ENCODE measurements around the gene CARMIL1. TPM values are rescaled to one million over a fixed set of nuclear protein-coding genes. Genes with fewer than 3 reads are reported as not detected.

Gene CARMIL1
- 0.77 and 5.1 TPM in 2 replicates for total RNA-seq

DNA sequence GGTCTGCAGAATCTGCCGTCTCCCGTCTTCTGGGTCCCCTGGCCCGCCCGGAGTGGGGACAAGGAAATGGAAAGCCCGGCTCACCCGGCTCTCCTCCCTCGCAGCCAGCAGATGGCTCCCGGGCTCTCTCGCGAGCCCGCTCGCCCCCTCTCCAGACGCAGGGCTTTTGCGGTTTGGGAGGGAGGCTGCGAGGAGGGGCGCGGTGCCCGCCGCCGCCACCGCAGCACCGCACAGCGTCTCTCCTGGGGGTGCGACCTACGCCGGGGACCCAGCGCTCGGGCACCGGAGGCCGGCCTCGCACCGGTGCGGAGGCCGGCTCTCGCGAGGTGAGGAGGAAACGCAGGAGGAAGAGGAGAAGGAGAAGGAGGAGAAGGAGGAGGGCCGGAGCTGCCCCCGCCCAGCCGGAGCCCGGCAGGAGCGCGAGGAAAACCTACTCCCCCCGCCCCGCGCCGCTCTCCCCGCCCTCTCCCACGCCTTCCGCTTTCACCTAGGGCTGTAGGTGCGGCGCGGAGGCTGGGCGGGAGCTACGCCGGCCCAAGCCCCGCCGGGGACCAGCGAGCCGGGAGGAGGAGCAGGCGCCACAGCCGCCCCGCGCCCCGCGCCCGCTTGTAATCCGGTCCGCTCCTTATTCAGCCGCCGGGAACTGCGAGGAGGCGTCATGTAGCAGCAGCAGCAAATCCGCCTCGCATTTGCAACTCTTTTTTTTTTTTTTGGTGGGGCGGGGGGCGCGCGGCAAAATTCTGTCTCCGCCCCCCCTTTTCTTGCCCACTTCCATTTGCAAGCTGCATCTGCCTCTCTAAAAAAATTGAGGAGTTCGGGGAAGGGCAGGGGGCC lies at the start of gene CARMIL1:
Gene CARMIL1, plus strand, starts transcription at position 461 of the 834 bp plus-strand sequence. CDS start 422 bp downstream, outside the sequence.
- DNase-seq (ENCODE audit: low read depth in 2 of 2): peak; percentile 17 to 48

DNA sequence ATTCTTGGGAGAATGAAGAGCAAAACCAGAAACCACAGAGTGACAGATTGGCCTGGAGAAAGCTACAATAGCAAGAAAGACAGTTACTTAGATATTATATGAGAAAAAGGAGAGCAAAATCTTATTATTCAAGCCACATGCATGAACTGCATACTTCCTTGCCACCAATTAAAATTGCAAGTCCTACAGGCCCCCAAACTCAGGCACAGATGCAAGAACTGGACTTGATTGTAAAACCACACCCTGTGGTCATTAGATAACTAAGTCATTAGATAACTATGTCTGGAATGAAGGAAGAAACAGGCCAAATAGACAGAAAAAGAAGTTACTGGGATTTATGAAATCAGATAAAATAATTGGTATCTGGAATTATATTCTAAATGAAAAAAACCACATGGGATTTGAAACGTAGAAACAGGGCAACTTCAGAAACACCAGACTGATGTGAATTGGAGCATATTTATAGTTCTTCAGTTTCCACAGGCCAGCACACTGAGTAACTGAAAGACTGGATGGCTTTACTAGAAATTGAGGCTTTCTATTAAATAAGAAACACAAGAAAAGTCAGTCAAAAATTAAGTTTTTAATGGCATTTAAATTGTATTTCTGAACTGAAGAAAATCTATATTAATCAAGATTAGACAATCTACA lies 49.4 kb upstream of the CARMIL1 start:
- DNase-seq (ENCODE audit: low read depth in 2 of 2): no peak

DNA sequence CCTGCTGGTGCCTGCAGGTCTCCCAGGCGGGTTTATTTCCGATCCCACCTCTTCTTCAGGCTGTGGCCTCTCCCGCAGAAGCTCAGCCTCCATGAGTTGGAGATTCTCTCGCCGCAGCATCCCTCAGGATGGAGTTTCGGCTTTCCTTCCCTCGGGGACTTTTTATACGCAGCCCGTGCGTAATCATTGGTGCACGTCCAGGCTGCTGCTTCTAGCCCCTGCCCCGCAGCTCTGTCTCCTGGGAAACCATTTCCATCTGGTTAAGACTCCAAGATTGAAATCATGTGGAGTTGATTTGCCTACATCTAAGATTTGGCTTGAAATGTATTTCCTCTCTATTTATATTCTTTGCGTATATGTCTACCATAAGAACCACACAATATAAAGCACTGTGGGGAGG lies 46.7 kb upstream of the CARMIL1 start:
- DNase-seq (ENCODE audit: low read depth in 2 of 2): no peak

DNA sequence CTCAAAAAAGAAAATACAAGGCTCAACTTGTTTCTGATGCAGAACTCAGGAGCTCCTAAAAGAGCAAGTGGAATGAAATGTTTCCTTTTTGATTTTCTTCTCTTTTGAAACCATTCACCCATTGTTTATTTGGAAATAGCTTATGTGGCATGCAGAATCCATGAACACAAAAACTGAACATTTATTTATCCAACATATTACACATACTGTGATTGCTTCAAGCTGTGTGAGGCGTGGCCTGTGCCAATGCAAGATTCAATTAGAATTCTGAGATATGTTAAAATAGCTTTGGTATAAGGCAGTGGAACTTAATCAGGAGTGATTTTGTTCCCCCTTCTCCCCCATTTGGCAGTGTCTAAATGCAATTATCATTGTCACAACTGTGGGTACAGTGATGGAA lies 45.9 kb upstream of the CARMIL1 start:
- no peak for DNase-seq (ENCODE audit: low read depth in 2 of 2)

DNA sequence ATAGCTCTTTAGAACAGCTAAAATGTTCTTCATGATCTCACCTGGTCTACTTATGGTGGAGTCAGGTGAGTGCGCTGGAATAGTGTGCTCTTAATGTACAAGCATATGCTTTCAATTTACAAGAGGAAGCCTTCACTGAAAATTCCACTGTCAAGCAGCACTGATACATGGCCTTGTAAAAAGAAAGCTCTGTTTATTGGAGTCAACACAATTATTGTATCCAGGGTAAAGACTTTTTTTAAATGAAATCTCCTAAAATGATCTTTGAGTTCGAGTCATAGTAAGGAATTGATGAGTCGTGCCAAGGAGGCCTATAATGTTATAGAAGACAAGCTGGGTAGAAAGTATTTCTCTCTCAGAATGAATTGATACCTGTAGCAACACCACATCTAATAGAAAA lies 41.6 kb upstream of the CARMIL1 start:
- no peak for DNase-seq (ENCODE audit: low read depth in 2 of 2)

DNA sequence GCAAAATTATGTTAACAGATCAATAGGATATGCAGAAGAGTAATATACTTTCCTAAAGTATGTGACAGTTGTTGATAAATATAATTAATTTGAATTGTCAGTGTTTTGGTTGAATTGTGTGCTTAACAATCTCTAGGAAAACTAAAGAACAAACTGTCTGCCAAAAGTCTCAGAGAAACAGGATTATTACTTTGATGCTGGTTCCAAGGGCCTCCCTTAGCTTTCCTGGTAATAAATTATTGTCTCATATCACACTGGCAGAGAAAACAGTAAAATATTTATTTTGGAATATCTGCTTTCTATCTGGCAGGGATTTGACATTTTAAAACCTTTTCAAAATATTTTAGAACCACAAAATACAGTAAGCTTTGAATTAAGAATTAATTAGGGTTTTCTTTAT lies 40.1 kb upstream of the CARMIL1 start:
- DNase-seq (ENCODE audit: low read depth in 2 of 2): no peak

DNA sequence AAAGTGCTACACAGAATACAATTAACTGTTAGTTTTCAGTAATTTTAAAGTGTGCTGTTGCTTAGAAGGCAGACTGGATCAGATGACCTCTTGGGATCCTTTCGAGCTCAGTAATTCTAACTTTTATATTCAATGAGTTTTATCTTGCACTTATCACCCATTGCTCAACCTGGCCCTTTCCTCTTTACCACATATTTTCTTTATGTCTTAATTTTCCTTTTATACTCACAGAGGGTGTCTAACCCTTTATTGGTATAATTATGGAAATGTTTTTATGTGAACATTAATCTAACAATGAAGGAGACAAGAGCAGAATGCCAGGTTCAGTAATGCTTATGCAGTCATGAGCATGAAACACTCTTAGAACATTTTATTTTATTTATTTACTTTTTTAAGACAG lies 39.7 kb upstream of the CARMIL1 start:
- no peak for DNase-seq (ENCODE audit: low read depth in 2 of 2)

DNA sequence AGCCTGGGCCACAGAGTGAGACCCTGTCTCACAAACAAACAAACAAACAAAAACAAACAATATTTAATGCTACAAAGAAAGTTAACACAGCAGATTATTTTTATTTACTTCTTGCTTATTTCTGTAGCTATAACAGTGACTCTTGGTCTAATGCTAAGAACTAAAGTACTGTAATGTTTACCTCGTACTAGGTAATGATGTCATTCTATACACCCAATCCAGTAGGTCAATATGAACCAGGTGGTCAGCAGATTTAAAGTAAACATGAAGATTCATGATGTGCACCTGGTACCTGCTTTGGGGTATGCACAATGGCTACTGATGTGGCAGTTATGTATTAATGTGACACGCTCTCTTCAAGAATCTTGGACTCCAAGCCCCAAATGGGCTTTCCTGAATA lies 36.6 kb upstream of the CARMIL1 start:
- DNase-seq (ENCODE audit: low read depth in 2 of 2): no peak

DNA sequence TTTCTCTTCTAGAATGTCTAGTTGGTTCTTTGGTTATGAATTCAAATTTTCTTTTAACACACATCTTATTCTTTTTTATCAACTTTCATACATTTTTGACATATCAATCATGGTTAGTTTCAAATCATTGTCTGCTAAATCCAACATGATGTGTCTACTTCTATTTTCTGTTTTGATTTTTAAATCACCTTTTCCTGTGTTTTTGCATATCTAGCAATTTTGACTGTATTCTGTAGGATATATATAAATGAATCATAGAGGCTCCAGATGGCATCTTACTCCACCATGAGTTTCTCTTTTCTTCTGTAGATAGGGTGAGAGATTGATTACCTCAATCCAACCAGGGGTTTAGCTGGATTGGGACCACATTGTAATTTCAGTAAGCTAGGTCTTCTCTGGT lies 34.3 kb upstream of the CARMIL1 start:
- no peak for DNase-seq (ENCODE audit: low read depth in 2 of 2)

DNA sequence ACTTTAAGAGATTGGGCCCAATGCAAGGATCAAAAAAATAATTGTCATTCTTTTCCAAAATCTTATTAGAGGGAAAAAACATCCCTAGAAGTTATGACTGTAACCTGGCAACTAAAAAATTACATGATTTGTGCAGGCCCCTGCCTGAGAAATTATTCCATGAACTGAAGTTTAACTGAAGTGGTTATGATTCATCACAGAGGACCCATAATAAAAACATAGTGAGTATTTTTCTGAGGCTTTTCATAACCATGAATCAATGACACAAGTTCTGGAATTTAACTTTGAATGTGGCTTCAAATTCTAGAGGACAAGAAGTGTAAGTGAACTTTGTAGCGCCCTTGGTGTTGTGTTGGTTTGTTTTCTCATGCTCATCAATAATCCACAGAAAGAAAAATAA lies 31.1 kb upstream of the CARMIL1 start:
- DNase-seq (ENCODE audit: low read depth in 2 of 2): no peak

DNA sequence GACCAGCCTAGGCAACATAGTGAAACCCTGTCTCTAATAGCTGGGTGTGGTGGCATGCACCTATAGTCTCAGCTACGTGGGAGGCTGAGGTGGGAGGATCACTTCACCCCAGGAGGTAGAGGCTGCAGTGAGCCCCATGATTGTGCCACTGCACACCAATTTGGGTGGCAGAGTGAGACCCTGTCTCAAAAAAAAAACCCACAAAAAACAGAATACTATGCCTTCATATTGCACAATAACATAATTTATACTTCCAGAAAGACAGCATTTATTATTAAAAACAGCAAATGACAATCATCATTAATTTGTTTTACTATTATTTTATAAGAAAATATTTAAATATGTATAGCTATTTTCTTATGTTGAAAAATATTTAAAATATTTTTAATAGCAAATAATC lies 30.0 kb upstream of the CARMIL1 start:
- DNase-seq (ENCODE audit: low read depth in 2 of 2): no peak

DNA sequence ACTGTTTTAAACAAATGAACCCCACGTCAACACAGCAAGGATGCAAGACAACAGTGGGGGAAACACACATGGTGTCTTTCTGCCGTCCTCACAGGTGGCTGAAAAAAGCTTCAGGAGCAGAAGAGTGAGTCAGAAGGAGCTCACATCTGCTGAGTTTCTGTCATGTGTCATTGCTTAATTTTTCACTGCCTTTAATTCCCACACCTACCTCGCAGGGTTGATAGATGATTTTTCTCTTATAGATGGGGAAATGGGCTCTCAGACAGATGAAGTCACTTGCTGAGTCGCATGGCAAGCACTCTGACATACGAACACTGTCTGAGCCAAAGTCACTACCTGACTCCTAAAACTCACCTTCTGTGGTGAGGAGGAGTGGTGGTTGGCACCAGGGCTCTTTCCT lies 28.3 kb upstream of the CARMIL1 start:
- DNase-seq (ENCODE audit: low read depth in 2 of 2): no peak

DNA sequence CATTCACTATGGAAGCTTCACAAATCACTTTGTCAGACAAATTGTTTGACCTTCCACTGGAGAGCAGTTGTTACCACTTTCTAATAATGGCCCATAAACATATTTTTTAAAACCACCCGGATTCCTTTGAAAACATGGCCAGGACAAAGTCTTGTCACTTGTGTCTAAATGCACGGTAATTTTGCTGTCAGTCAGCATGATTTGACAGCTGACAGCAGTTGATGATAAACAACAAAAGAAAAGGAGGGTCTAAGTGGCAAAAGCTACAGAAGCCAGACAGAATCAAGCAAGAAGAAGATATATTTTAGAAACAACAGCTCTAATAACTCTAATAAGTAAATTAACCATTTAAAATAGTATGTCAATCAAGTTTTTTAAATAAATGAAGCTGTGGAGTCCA lies 27.7 kb upstream of the CARMIL1 start:
- DNase-seq (ENCODE audit: low read depth in 2 of 2): no peak

DNA sequence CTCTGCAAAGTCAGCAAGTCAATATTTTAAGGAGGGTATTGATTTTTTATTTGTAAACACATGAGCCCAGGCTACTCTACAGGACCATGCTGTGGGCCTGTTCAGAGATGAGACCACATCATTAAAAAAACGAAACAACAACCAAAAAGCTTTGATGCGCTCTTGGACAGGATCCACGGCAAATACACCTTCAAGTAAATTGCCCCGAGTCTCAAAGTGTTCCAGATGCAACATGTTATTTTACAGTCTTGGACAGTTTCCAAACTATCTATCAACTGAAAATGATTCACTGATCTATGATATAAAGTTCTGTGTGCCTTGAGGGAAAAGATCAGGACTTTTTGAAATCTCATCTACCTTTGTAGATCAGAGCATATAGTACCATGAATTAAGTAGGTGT lies 25.8 kb upstream of the CARMIL1 start:
- no peak for DNase-seq (ENCODE audit: low read depth in 2 of 2)

DNA sequence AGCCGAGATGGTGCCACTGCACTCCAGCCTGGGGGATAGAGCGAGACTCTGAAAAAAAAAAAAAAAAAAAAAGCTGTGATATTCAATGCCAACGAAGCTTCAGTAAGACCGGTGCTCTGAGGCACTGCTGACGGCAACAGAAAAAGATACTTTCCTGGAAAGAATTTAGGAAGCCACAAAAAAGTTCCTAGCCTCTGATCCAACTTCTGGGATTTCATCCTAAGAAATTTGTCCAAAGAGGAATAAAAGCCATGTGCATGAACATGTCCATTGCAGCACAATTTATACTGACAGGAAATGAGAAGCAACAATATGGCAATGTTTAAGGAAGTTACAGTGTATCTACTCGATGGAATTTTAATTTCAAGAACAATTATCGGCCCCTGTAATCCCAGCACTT lies 24.5 kb upstream of the CARMIL1 start:
- DNase-seq (ENCODE audit: low read depth in 2 of 2): no peak

DNA sequence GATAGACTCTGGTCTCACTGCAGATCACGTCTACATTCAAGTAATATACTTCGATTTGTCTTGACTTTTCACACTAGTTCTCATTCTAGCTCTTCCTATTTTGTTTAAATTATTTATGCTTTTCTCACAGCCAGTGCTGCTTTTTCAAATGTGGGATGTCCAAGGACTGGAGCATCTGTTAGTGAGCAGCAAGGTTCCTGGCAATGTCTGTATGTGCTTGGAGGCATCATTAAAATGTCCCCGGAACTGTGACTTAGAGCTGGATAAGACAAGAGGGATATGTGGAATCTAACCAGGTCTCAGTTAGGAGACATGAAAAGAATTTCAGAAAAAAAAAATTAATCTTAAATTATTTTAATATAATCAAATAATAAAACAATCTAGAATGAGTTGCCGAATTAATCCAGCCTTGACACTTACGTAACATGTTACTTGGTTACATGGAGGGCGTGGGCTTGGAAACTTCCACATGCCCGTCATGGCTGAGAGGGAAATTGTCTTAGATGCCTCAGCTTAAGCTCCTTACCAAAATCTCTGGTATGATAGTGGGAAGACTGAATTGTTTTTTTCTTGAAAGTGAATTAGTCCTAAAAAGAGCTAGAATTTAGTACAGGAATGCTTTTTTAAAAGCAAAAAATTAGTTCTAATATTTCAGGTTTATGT lies 21.4 kb upstream of the CARMIL1 start:
- DNase-seq (ENCODE audit: low read depth in 2 of 2): no peak

DNA sequence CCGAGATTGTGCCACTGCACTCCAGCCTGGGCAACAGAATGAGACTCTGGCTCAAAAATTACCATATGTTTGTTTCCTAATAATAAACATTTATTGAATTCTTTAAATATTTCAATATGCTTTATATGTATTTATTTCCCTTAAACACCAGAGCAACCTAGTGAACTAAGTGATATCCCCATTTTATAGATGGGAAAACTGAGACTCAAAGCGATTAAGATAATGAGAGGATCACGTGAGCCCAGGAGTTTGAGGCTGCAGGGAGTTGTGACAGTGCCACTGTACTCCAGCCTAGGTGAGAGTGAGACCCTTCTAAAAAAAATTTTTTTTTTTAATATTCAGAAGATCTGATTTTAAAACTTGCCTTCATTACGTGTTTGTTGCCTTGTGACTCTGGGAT lies 19.4 kb upstream of the CARMIL1 start:
- no peak for DNase-seq (ENCODE audit: low read depth in 2 of 2)

DNA sequence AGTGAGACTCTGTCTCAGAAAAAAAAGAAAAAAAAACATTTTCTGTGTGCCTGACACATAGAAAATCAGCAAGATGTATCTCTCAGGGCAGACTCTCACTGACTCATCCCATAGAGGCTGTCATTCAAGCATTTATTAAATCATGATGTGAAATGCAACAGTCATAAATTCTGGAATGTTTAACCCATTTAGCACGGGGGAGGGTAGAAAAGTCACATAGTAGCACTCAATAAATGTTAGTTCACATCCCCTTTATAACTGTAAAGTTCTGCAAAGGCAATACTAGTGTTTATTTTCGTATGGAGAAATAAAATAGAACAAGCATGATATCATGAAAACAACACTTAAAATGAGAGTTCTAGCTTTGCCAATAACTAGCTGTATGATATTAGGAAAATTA lies 15.5 kb upstream of the CARMIL1 start:
- no peak for DNase-seq (ENCODE audit: low read depth in 2 of 2)

DNA sequence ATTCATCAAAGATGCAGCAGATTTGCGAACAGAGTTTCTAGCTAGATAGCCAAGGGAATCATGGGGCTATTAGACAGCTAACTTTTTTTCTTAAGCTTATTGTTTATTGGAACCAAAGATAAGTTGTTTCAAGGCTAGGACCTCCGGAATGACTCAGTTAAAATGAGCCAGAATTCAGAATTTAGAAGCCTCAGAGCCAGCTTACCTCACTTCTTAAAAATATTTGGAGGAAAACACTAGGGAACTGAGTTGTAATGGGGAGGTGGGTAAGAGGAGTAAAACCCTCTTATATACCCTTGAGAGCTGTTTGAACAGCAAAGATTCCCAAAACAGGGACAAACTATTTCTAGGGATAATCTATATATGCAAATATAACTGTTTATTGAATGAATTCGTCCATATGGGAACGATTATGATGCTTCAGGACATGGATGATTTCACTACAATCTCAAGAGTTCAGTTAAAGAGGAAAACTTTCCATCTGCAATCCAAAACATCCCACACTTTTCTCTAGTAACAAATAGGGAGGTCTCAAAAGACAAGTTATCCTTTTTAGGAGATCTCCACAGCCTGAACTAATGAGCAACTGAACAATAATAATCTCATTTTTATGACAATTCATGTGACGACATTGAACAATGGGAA lies 12.6 kb upstream of the CARMIL1 start:
- no peak for DNase-seq (ENCODE audit: low read depth in 2 of 2)

DNA sequence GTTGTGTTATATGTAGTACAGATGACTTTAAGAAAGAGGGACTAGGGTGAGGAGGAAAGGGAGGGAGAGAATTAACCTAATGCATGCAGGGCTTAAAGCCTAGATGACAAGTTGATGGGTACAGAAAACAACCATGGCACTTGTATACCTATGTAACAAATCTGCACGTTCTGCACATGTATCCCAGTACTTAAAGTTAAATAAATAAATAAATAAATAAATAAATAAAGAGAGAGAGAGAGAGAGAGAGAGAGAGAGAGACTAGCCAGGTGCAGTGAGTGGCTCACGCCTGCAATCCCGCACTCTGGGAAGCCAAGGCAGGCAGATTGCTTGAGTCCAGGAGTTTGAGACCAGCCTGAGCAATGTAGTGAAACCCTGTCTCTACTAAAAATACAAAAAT lies 11.5 kb upstream of the CARMIL1 start:
- no peak for DNase-seq (ENCODE audit: low read depth in 2 of 2)

DNA sequence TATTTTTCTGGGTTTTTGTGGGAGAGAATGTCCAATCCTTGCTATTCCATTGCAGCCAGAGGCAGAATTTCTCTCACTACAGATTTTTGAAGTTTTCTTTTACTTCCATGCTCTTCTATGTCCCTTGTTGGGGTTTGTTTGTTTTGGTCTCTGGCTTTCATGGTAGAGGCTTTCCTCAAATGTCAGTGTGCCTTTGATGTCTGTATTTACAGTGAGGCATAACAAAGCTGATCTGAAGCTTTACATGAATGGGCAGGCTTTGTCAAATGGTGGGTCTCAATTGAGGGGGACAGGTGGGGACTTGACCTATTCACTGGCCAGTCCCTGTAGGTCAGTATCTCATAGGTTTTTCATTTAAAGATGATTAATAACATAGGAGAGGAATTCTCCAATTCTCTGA lies 8.6 kb upstream of the CARMIL1 start:
- DNase-seq (ENCODE audit: low read depth in 2 of 2): no peak

DNA sequence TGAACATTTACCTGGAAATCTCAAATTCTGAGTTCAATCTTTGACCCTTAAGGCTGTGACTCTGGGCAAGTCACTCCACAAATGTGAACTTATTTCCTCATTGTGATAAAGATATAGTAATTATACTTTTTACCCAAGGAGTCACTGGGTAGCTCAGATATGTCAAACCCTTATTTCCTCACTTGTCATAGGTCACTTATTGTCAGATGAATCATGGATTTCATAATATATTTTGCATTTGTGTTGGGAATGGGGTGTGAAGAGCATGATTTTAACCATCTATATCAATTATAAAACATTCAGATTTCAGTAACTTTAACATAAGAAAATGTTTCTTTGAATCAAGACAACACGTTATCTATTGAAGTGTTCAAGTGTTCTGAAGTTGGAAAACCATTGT lies 3.7 kb upstream of the CARMIL1 start:
- no peak for DNase-seq (ENCODE audit: low read depth in 2 of 2)

Measured in dermis microvascular lymphatic vessel endothelial cell (primary cell).